GM19351 (cell line): ENCODE results near the gene ABCA8.
"Not testable (repeated sequence)": the region's sequence is repeated elsewhere in the genome, so short reads cannot be mapped to it uniquely, and the experiment has no call there.

Experiments used
- ATAC-seq: cut with Tn5 transposase; IDR thresholded peaks from one replicate; pipeline ENCODE4 v1.9.1; 2021; ENCODE audit warnings: mild to moderate bottlenecking, moderate library complexity; ENCODE audit not compliant: unreplicated experiment

Gene ABCA8

DNA sequence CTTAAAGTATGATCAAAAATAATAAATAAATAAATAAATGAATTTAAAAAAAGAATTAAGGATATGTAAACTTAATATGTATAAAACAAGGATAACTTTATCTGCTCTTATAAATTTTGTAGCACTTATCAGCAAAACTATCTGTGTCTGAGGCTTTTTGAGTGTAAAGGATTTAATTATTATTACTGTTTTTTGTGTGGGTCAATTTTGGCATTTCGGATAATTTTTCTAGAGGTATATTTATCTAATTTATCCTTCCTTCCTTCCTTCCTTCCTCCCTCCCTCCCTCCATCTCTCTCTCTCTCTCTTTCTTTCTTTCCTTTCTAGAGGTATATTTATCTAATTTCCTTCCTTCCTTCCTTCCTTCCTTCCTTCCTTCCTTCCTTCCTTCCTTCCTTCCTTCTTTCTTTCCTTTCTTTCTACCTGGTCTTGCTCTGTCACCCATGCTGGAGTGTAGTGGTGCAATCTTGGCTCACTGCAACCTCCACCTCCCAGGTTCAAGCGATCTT lies 120.8 kb downstream of the ABCA8 start:
- ATAC-seq: no peak

DNA sequence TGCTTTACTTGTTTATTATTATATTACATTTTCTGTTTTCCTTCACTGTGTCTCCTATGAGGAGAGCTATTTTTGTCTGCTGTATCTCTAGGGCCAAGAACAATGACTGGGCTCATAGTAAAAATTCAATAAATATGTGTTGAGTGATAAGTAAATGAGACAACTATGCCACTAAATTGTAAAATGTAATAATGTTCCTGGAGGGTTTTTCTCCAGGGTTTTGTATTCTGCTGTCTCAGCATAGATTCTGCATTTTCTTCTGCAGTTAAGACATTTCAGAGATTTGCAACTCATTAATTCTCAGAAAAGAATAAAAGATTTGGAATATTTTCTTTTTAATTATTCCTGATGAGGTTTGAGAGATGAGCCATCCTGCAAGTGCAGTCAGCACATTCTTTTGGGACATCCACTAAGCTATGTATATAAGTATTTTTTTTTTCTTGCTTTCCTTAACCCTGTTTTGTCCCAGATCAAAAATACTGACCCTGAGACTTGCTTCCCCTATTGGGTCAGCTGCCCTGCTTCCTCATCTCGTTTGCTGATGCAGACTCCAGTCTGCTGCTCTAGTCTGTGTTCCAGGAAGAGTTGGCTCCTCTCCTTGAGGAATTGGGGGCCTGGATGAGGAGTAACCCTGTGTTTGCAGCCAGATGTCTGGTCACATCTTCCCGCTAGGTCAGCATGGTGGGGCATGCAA lies 122.9 kb downstream of the ABCA8 start:
- ATAC-seq: no peak

DNA sequence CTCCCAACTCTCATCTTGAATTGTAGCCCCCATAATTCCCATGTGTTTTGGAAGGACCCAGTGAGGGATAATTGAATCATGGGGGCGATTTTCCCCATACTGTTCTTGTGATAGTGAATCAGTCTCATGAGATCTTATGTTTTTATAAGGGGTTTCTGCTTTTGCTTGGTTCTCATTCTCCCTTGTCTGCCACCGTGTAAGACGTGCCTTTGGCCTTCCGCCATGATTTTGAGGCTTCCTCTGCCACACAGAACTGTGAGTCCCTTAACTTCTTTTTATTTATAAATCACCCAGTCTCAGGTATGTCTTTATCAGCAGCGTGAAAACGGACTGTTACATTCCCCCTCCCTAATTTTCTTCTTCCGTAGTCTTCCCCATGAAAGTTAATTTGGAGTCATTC lies 124.0 kb downstream of the ABCA8 start:
- ATAC-seq: no peak

DNA sequence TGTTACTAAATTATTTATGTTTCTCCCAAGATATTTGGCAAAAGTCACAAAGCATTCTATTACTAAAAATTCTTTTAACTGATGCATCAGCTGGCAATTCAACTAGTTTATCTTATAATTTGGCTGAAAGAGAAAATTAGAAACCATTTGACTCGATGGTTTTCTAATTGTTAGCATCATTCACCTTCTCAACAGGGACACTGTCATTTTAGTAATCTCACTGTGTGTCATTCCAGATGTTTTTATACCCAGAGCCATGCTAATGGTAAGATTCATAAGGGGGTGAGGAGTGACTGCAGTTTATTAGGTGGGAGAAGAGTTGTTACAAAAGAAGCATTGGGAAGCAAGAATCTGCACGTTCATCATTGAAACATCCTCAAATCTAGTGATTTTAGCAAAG lies 124.9 kb downstream of the ABCA8 start:
- no peak for ATAC-seq

DNA sequence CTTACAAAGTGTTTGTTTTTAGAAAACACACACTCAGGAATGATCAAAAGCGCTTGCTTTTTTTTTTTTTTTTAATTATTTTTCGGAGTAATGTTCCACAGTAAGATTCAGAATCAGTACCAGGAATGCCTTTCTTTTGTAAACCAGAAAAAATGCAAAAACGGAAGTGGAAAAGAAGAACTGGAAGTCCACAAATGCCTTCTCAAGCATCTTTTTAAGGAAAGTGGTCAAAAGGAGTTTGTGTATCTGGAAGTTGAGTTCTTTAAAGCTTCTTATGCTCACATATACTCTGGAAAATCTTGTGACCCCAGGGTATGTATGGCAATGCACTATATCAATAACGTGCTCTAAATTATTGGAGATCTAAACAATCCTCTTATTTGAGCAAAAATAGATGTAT lies 126.0 kb downstream of the ABCA8 start:
- no peak for ATAC-seq

DNA sequence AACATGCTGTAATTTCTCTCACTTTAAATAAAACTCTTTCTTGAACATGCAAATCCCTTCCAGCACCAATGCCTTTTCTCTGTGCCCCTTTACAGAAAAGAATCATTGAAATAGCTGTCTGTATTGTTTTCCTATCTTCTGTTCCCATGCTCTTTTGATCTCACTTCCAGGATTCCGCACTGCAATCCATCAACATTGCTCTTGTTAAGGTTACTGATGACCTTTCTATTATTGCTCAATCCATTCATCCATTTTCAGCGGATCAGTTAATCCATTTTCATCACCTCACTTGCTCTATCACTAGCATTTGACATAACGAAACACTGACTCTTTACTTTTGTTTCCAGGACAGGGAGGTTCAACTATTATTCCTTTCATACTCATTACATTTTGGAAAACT lies 130.5 kb downstream of the ABCA8 start:
- no peak for ATAC-seq

DNA sequence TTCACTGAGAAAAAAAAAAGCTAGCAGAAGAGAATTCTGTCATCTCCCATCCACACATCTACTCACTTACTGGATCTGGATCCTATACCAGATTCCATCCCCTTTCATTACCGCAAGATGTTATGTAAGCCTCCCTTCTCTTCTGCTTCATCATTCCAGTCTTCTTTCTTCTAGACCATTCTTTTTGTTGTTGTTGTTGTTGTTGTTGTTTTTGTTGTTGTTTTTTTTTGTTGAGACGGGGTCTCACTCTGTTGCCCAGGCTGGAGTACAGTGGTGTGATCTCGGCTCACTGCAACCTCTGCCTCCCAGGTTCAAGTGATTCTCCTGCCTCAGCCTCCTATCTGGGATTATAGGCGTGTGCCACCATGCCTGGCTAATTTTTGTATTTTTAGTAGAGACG lies 131.0 kb downstream of the ABCA8 start:
- ATAC-seq: not testable (repeated sequence)

DNA sequence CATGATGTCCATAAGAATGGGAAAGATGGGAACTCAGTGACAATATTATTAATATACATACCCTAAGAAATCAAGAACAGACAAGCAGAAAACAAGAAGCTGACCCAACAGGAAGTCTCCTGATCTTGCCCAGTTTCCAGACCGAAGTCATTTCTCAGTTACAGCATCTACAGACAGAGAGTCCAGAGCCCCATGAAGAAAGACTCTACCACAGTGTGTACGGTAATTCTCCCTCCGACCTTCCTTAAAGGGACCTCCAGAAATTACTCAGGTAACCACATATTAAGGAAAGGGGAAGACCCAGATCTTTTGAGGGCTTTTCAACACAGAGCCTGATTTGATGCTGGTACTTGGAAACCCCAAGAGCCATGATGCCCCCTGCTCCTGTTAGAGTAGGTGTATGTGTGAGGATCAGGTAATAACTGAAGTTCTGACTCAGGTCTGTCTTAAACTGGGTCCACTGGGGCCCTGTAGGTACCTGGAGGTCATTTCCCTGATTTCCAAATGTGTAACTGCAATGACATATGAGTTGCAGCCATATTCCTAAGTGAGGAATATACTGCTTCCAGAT lies 132.4 kb downstream of the ABCA8 start:
- ATAC-seq: no peak

DNA sequence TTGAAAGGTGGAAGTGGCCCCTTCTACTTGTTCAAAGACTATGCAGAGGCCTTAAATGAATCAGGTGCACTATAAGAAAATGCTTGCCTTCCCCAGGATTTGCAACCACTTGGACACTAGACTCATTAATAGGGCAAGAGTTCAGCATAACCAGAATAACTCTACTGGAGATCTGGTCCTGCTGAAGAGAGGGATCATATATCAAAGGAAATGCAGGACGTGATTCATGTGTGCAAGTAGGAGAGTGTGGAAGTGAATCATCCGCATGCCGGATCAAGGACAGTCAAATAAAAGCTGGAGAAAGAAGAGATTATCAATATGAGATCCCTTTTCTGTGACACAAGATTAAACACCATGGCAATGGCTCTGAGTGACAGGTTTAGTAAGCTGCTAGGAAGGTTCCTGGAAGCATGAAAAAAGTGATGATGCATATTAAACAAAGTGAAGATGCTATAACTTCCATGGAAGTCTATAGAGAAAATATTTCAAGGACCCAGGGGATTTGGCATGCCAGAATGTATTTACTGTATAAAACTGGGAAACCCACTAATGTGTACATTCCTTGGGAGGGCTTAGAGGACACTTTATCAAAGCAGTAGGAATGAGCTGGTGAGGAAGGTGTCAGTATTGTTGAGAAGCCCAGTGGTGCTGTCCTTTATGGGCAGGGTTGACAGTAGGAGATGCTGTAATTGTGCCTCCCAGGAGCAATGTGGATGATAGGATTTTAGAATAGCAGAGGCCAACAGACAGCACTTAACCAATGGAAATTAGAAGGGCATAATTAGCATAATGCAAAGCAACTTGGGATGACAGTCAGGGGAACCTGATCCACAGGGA lies 133.1 kb downstream of the ABCA8 start:
- no peak for ATAC-seq

DNA sequence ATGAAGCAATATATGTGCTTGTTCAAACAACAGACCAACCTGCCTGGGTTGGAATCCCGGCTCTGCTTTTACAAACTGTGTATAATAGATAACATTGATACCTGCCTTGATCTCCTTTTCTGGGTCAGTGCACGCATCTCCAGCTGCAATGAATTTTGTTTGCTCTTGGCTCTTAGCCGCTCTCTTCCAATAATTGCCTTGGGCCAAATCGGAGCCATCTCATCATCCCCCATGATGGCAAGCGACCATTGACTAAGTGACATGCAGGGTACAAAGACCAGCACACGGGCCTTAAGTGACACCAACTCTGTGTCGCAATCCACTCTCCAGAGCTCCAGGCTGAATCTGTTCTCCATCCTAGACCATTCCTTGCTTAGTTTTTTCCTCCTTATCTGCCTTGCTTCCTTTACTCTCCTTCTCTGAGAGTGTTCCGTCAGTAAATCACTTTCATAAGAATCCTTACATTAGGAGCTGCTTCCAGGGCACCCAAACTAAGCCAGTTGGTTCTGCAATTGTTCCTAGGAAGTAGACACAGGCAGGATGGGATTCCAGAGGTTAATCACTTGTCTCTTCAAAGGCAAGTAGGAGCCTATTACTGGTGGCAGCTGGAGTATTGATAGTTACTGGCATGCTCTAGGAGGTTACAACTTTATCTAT lies 134.2 kb downstream of the ABCA8 start:
- ATAC-seq: no peak

DNA sequence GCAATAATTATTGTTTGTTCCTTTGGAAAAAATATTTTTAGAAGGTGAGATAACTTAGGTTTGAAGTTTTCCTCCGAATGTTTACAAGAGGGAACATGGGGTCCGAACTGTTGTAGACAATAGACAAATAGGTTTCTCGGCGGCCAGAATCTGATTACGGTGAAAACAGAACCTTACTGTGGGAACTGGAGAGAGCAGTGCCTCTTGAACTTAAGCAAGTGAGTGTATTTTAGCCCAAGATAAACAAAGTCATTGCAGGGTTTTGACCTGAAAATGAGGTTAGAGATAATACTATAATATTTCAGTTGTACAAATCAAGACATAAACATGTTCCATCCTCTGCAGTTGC lies 134.7 kb downstream of the ABCA8 start:
- ATAC-seq: no peak

DNA sequence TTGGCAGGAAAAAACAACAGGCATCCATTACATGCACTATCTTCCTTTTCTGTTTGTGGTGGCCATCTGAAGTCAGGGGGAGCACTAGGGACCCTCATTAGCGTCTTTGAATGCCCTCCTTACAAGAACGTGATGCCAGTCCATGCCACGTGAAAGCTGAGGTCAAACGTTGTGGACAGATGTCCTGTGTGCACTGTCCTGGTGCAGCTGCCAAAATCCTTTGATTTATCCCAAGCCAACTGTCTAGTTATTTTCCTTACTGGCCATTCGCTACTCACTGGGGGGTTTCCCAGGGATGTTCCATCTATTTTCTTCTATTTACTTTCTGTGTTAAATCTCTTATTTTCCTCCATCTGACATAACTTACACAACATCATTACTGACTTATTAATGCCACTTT lies 135.7 kb downstream of the ABCA8 start:
- no peak for ATAC-seq
